Activated CD4-positive, alpha-beta memory T cell treated with anti-CD3 and anti-CD28 coated beads, Interleukin-2, amount 10 ng/mL, durations not matched to agents 7 days and 5 days (primary cell): ENCODE results near the gene TNFRSF1A. TPM values are rescaled to one million over a fixed set of nuclear protein-coding genes. Genes with fewer than 3 reads are reported as not detected.
"Not testable (repeated sequence)": the region's sequence is repeated elsewhere in the genome, so short reads cannot be mapped to it uniquely, and the experiment has no call there.

Experiments
- CTCF ChIA-PET: fragments of 350-600 bp; sonication (Branson Sonifier 250); formaldehyde crosslinking; loops from one replicate; lab custom pipeline; 2021; ENCODE audit warnings: antibody characterized with exemption, inconsistent platforms; lab: Charles Lee
- POLR2A ChIA-PET: fragments of 350-600 bp; sonication (Branson Sonifier 250); formaldehyde crosslinking; loops from one replicate; lab custom pipeline; 2021; ENCODE audit warnings: antibody characterized with exemption; lab: Charles Lee
- DNase-seq: peaks from one replicate; pipeline ENCODE4 v3.0.0-alpha.2; 2020
- H3K27ac Mint-ChIP-seq: one replicate; pipeline ENCODE4 v1.8.0; 2021; ENCODE audit warnings: mild to moderate bottlenecking, mixed read lengths
- H3K27me3 Mint-ChIP-seq: one replicate; pipeline ENCODE4 v1.8.0; 2021; ENCODE audit warnings: mixed read lengths
- H3K36me3 Mint-ChIP-seq: one replicate; pipeline ENCODE4 v1.8.0; 2021; ENCODE audit warnings: low read depth, mixed read lengths
- H3K4me1 Mint-ChIP-seq: one replicate; pipeline ENCODE4 v1.8.0; 2021; ENCODE audit warnings: mixed read lengths
- H3K4me3 Mint-ChIP-seq: one replicate; pipeline ENCODE4 v1.8.0; 2021; ENCODE audit warnings: mild to moderate bottlenecking, mixed read lengths
- H3K9me3 Mint-ChIP-seq: one replicate; pipeline ENCODE4 v1.8.0; 2021; ENCODE audit warnings: mixed read lengths
- total RNA-seq, 2 experiments: library from RNA; stranded (reverse); gene quantifications; one replicate each; pipeline ENCODE4 v1.2.3, GENCODE V29; 2021

TNFRSF1A gene
- total RNA-seq, 2 experiments from 2014 or later: 61.5 to 61.9 TPM

GRCh38 chr12:6294156-6295093, 47.5 kb downstream of the TNFRSF1A start:
- Mint-ChIP-seq H3K4me1 (no peaks in the 10 kb centered on the region), H3K36me3 (no peaks in the 10 kb centered on the region), H3K27me3 (peaks cover 6% of the 10 kb centered on the region), H3K9me3 (no peaks in the 10 kb centered on the region), H3K27ac (no peak overlapping the region), H3K4me3 (no peak overlapping the region)
- DNase-seq: no peak
- ChIA-PET CTCF (no interaction called here), POLR2A (no interaction called here)

DNA sequence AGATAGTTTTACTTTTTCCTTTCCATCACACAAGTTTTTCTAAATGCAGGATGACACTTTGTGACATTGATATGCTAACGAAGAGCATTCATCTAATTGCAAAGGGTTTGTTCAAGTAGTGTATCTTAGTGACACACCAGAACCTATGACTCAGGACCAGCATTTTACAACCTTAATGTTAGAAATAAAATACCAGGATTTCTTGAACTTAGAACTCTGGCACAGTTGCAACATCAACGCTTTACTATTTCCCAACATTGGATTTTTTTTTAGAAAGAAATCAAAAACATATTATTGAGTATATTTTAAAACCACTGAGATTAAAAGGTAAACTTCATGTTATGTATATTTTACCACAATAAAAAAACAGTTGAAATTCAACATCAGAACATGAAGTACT, 49.3 kb downstream of the TNFRSF1A start:
- H3K4me3 Mint-ChIP-seq: no peak overlapping the region
- H3K36me3 Mint-ChIP-seq: no peaks in the 10 kb centered on the region
- CTCF ChIA-PET: interaction anchor here (0.8 kb wide), 1 partner anchor 12 kb away, joined by 3 read pairs; no protein-coding TSS in a partner anchor
- H3K4me1 Mint-ChIP-seq: no peaks in the 10 kb centered on the region
- no peaks in the 10 kb centered on the region for H3K9me3 Mint-ChIP-seq
- DNase-seq: no peak
- POLR2A ChIA-PET: no interaction called here
- H3K27ac Mint-ChIP-seq: no peak overlapping the region
- peaks cover 11% of the 10 kb centered on the region for H3K27me3 Mint-ChIP-seq

DNA sequence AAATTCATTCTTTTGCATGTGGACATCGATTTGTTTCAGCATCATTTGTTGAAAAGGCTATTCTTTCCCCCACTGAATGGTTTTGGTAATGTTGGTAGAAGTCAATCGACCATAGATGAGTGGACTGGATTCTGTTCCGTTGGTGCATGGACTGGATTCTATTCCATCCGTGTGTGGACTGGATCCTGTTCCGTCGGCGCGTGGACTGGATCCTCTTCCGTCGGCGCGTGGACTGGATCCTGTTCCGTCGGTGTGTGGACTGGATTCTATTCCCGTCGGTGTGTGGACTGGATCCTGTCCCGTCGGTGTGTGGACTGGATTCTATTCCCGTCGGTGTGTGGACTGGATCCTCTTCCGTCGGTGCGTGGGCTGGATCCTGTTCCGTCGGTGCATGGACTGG, 52.0 kb downstream of the TNFRSF1A start:
- H3K4me1 Mint-ChIP-seq, H3K9me3 Mint-ChIP-seq, DNase-seq, H3K36me3 Mint-ChIP-seq, CTCF ChIA-PET, H3K4me3 Mint-ChIP-seq, POLR2A ChIA-PET, H3K27ac Mint-ChIP-seq: not testable (repeated sequence)
- H3K27me3 Mint-ChIP-seq: peaks cover 17% of the 10 kb centered on the region

- peaks cover 14% of the 10 kb centered on the region for H3K27me3 Mint-ChIP-seq
- H3K36me3 Mint-ChIP-seq, POLR2A ChIA-PET, H3K4me3 Mint-ChIP-seq, H3K4me1 Mint-ChIP-seq, H3K27ac Mint-ChIP-seq, DNase-seq, H3K9me3 Mint-ChIP-seq: not testable (repeated sequence)
- CTCF ChIA-PET: interaction anchor here (2.7 kb wide), 1 partner anchor 11 kb away, joined by 17 read pairs; no protein-coding TSS in a partner anchor
Measured at GRCh38 chr12:6289081-6289480, 52.8 kb downstream of the TNFRSF1A start.

GRCh38 chr12:6288235-6288634, 53.6 kb downstream of the TNFRSF1A start:
- Mint-ChIP-seq H3K4me3 (no peak overlapping the region), H3K4me1 (no peaks in the 10 kb centered on the region), H3K9me3 (no peaks in the 10 kb centered on the region), H3K27me3 (peaks cover 14% of the 10 kb centered on the region), H3K36me3 (no peaks in the 10 kb centered on the region), H3K27ac (no peak overlapping the region)
- CTCF ChIA-PET: interaction anchor here (1.0 to 2.7 kb wide), 2 partner anchors 10 to 93 kb away, joined by 4 to 17 read pairs; no protein-coding TSS in a partner anchor
- DNase-seq: no peak
- POLR2A ChIA-PET: no interaction called here

- ChIA-PET CTCF (interaction anchor here (0.6 to 4.1 kb wide), 10 partner anchors 75 to 1943 kb away, joined by 3 to 55 read pairs (median 4); partner anchors contain the start of gene VAMP1), POLR2A (interaction anchor here (1.0 kb wide), 1 partner anchor 90 kb away, joined by 3 read pairs; no protein-coding TSS in a partner anchor)
- Mint-ChIP-seq H3K27ac (no peak overlapping the region), H3K9me3 (no peaks in the 10 kb centered on the region), H3K4me1 (no peaks in the 10 kb centered on the region), H3K36me3 (no peaks in the 10 kb centered on the region), H3K27me3 (peaks cover 20% of the 10 kb centered on the region), H3K4me3 (no peak overlapping the region)
- no peak for DNase-seq
Measured at GRCh38 chr12:6285532-6286306, 56.2 kb downstream of the TNFRSF1A start.

- no peaks in the 10 kb centered on the region for H3K36me3 Mint-ChIP-seq
- H3K9me3 Mint-ChIP-seq: no peaks in the 10 kb centered on the region
- H3K4me1 Mint-ChIP-seq: no peaks in the 10 kb centered on the region
- CTCF ChIA-PET: interaction anchor here (0.6 to 4.1 kb wide), 15 partner anchors 10 to 296 kb away, joined by 3 to 55 read pairs (median 4); no protein-coding TSS in a partner anchor
- peak; percentile 61 for DNase-seq
- H3K4me3 Mint-ChIP-seq: no peak overlapping the region
- POLR2A ChIA-PET: no interaction called here
- peaks cover 24% of the 10 kb centered on the region for H3K27me3 Mint-ChIP-seq
- H3K27ac Mint-ChIP-seq: no peak overlapping the region
Measured at GRCh38 chr12:6285063-6285477, 56.8 kb downstream of the TNFRSF1A start.

GRCh38 chr12:6284273-6284672, 57.6 kb downstream of the TNFRSF1A start:
- POLR2A ChIA-PET: no interaction called here
- CTCF ChIA-PET: interaction anchor here (0.6 to 4.1 kb wide), 18 partner anchors 9 to 1545 kb away, joined by 3 to 55 read pairs (median 4); no protein-coding TSS in a partner anchor
- Mint-ChIP-seq H3K36me3 (no peaks in the 10 kb centered on the region), H3K27me3 (peaks cover 31% of the 10 kb centered on the region), H3K27ac (no peak overlapping the region), H3K9me3 (no peaks in the 10 kb centered on the region), H3K4me3 (no peak overlapping the region), H3K4me1 (no peaks in the 10 kb centered on the region)
- DNase-seq: no peak

- peaks cover 6% of the 10 kb centered on the region for H3K4me1 Mint-ChIP-seq
- no peaks in the 10 kb centered on the region for H3K9me3 Mint-ChIP-seq
- peaks cover 26% of the 10 kb centered on the region for H3K27me3 Mint-ChIP-seq
- no peaks in the 10 kb centered on the region for H3K36me3 Mint-ChIP-seq
- no peak overlapping the region for H3K27ac Mint-ChIP-seq
- no peak for DNase-seq
- CTCF ChIA-PET: interaction anchor here (0.6 to 4.1 kb wide), 4 partner anchors 81 to 294 kb away, joined by 3 to 25 read pairs (median 6); no protein-coding TSS in a partner anchor
- H3K4me3 Mint-ChIP-seq: no peak overlapping the region
- POLR2A ChIA-PET: no interaction called here
Measured at GRCh38 chr12:6282453-6282840, 59.4 kb downstream of the TNFRSF1A start.

- no peaks in the 10 kb centered on the region for H3K36me3 Mint-ChIP-seq
- H3K9me3 Mint-ChIP-seq: no peaks in the 10 kb centered on the region
- DNase-seq: no peak
- ChIA-PET POLR2A (no interaction called here), CTCF (interaction anchor here (1.2 kb wide), 1 partner anchor 86 kb away, joined by 3 read pairs; no protein-coding TSS in a partner anchor)
- H3K4me3 Mint-ChIP-seq: no peak overlapping the region
- H3K27ac Mint-ChIP-seq: no peak overlapping the region
- H3K4me1 Mint-ChIP-seq: peaks cover 6% of the 10 kb centered on the region
- peaks cover 35% of the 10 kb centered on the region for H3K27me3 Mint-ChIP-seq
Measured at GRCh38 chr12:6281081-6281809, 60.6 kb downstream of the TNFRSF1A start.

DNA sequence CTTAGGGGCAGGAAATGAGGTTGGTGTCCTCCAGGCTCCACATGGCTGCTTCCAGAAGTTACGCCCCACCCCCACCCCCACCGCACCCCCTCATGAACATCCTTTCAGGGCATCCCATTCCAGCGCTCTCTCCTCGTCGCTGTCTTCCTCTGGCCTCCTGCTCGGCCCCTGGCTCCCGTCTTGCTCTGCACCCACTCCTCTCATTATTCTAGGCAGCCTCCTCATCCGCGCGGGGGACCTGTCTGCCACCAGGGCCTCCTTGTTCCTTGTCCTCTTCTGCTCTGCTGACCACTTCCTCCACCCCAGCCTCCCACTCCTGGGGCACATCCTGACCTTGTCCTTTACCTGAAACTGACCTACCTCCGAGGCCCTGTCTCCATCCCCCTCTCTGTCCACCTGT, 61.2 kb downstream of the TNFRSF1A start:
- CTCF ChIA-PET: interaction anchor here (1.1 to 4.7 kb wide), 3 partner anchors 86 to 293 kb away, joined by 3 to 92 read pairs (median 8); no protein-coding TSS in a partner anchor
- Mint-ChIP-seq H3K4me3 (no peak overlapping the region), H3K9me3 (no peaks in the 10 kb centered on the region)

DNA sequence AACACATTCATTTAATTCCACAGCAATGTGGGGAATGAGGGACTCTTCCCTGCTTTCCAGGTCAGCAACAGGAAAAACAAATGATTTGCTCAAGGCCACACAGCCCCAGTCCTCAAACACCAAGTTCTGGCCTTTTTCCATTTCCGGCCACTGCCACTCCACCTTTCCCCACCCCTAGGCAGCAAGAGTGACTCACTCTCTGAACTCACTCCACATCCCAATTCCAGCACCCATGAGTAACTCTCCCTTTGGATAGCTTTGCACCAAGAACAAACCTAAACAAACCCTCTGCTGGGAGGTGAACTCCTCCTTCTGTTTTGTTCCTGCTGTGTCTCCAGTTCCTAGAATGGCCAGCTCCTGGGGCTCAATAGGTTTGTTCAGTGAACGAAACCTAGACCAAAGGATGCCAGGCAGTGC, 61.8 kb downstream of the TNFRSF1A start:
- CTCF ChIA-PET: interaction anchor here (1.1 to 4.7 kb wide), 5 partner anchors 77 to 292 kb away, joined by 3 to 92 read pairs (median 8); no protein-coding TSS in a partner anchor
- POLR2A ChIA-PET: no interaction called here

More for the DNA sequence above, 61.2 kb downstream of the TNFRSF1A start:
- POLR2A ChIA-PET: no interaction called here
- no peak overlapping the region for H3K27ac Mint-ChIP-seq
- peaks cover 6% of the 10 kb centered on the region for H3K4me1 Mint-ChIP-seq
- H3K36me3 Mint-ChIP-seq: no peaks in the 10 kb centered on the region
- DNase-seq: no peak
- peaks cover 35% of the 10 kb centered on the region for H3K27me3 Mint-ChIP-seq

More for the DNA sequence above, 61.8 kb downstream of the TNFRSF1A start:
- Mint-ChIP-seq H3K36me3 (no peaks in the 10 kb centered on the region), H3K4me3 (no peak overlapping the region), H3K4me1 (peaks cover 6% of the 10 kb centered on the region), H3K27me3 (peaks cover 38% of the 10 kb centered on the region), H3K9me3 (no peaks in the 10 kb centered on the region), H3K27ac (no peak overlapping the region)
- DNase-seq: no peak
